ENCODE measurements around the gene PLD1.

The PLD1 gene

DNA sequence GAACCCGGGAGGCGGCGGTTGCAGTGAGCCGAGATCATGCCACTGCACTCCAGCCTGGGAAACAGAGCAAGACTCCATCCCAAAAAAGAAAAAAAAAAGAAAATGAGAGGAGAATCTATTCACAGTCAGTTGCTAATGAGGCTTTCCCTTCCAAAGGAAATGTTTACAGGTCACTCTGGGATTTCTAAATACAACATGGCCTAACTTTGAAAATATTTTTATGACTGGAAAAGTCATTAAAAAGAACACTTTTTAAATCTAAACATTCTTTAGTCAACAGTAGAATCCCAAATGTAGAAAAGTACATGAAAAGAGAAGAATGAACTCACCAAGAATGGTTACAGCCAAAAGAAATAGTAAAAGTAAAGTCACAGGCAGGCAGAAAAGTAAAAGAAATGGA lies 78.6 kb downstream of the PLD1 start:
- TF ChIP-seq, protein P1, sequence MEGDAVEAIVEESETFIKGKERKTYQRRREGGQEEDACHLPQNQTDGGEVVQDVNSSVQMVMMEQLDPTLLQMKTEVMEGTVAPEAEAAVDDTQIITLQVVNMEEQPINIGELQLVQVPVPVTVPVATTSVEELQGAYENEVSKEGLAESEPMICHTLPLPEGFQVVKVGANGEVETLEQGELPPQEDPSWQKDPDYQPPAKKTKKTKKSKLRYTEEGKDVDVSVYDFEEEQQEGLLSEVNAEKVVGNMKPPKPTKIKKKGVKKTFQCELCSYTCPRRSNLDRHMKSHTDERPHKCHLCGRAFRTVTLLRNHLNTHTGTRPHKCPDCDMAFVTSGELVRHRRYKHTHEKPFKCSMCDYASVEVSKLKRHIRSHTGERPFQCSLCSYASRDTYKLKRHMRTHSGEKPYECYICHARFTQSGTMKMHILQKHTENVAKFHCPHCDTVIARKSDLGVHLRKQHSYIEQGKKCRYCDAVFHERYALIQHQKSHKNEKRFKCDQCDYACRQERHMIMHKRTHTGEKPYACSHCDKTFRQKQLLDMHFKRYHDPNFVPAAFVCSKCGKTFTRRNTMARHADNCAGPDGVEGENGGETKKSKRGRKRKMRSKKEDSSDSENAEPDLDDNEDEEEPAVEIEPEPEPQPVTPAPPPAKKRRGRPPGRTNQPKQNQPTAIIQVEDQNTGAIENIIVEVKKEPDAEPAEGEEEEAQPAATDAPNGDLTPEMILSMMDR (IDR thresholded peaks at IDR 0.05; ENCODE audit: borderline replicate concordance, control extremely low read depth, extremely low read depth, insufficient read depth, missing control alignments), result no peak
- no peak for DNase-seq (ENCODE audit: low spot score)
- in situ Hi-C loops (cut with MboI; ENCODE audit: low sequenced_read_pairs, unreplicated experiment), result no loop called here

DNA sequence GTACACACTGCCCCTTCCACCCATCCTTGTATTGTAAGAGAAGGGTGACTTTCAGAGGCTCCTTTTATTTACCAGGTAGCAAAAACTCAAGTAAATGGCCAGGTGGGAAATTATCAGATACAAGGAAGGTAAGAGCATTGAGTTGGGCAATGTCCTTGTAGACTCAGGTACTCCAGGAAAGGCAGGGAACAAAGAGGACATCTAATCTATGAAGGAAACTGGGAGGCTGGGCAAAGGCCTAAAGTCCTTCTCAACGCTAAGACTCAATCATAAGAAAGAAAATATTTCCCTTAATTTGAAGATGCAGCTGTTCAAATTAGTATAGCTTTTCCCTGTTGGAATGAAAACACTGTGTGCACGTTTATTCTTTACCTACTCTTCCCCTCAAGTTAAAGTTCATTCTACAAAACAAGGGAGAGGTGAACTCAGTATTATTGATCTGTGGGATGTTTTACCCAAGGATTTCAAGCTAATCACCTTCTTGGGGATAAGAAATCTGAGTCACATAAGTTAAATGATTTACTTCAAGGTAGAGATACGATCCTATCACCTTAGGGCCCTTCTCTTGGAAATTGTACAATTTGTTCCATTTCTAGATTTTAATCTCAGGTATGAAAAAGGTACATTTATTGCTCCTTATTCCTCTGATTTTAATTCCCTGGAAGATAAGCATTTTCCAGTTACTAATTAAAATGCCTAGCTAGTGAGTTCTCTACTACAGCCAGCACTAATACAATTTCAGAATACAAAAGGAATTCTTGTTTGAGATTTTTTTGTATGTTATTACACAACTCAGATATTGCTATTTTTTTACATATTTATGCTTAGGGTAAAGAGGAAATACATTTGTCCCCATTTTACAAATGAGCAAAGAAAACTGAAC lies 80.6 kb downstream of the PLD1 start:
- no peak for DNase-seq (ENCODE audit: low spot score)
- TF ChIP-seq, protein P1 (IDR thresholded peaks at IDR 0.05; ENCODE audit: borderline replicate concordance, control extremely low read depth, extremely low read depth, insufficient read depth, missing control alignments), result no peak
- in situ Hi-C loops (cut with MboI; ENCODE audit: low sequenced_read_pairs, unreplicated experiment), result no loop called here

DNA sequence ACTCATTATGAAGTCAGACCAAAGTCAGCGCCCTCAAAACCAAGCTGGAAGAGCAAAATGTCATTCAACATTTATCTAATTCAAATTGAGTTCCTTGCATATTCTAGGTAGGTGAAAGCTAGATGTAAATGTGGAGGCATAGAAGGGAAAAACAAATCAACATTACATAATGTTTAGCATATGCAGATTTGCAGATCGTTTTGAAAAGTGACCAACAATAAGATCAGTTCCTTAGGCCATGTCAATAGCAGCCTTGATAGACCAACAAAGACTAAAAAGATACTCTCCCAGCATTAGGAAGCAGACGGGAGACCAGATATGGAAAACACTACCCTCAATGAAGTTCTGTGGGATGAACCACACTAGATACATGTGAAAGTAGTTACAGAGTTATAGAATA lies 83.0 kb downstream of the PLD1 start:
- TF ChIP-seq, protein P1 (IDR thresholded peaks at IDR 0.05; ENCODE audit: borderline replicate concordance, control extremely low read depth, extremely low read depth, insufficient read depth, missing control alignments), result no peak
- in situ Hi-C loops (cut with MboI; ENCODE audit: low sequenced_read_pairs, unreplicated experiment), result no loop called here
- DNase-seq (ENCODE audit: low spot score), result no peak

- TF ChIP-seq, protein P1 (IDR thresholded peaks at IDR 0.05; ENCODE audit: borderline replicate concordance, control extremely low read depth, extremely low read depth, insufficient read depth, missing control alignments), result no peak
- DNase-seq (ENCODE audit: low spot score), result no peak
- in situ Hi-C loops (cut with MboI; ENCODE audit: low sequenced_read_pairs, unreplicated experiment), result no loop called here
Measured at GRCh38 chr3:171718493-171719185, 91.6 kb downstream of the PLD1 start.

DNA sequence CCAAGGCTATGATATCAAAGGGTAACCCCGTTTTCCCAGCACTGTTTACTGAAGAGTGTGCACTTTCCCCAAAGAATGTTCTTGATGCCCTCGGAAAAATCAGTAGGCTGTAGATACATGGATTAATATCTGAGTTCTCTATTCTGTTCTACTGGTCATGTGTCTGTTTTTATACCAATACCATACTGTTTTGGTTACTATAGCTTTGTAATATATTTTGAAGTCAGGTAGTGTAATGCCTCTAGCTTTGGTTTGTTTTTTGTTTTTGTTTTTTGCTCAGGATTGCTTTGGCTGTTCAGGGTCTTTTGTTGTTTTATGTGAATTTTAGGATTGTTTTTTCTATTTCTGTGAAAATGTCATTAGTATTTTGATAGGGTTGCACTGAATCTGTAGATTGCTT lies 95.1 kb downstream of the PLD1 start:
- DNase-seq (ENCODE audit: low spot score), result no peak
- TF ChIP-seq, protein P1 (IDR thresholded peaks at IDR 0.05; ENCODE audit: borderline replicate concordance, control extremely low read depth, extremely low read depth, insufficient read depth, missing control alignments), result no peak
- in situ Hi-C loops (cut with MboI; ENCODE audit: low sequenced_read_pairs, unreplicated experiment), result no loop called here

- in situ Hi-C loops (cut with MboI; ENCODE audit: low sequenced_read_pairs, unreplicated experiment), result no loop called here
- DNase-seq (ENCODE audit: low spot score), result no peak
- TF ChIP-seq, protein P1 (IDR thresholded peaks at IDR 0.05; ENCODE audit: borderline replicate concordance, control extremely low read depth, extremely low read depth, insufficient read depth, missing control alignments), result no peak
Measured at GRCh38 chr3:171712171-171712938, 97.9 kb downstream of the PLD1 start.
